Stimulated activated CD4-positive, alpha-beta T cell treated with anti-CD3 and anti-CD28 coated beads, TNF-alpha, amount 100 ng/mL, for 1 hour (primary cell): ENCODE measurements around the gene KRTAP10-2.

Source experiments
- DNase-seq, 3 donors: peaks; one replicate each; pipeline ENCODE4 v3.0.0-alpha.2; 2020; ENCODE audit warnings: low read depth in 3 of 3, low spot score in 1 of 3

Gene KRTAP10-2

GRCh38 chr21:44527156-44527982, 23.9 kb downstream of the KRTAP10-2 start:
- no peak for DNase-seq

- DNase-seq, result no peak
Measured at GRCh38 chr21:44526096-44526997, 25.0 kb downstream of the KRTAP10-2 start.

DNA sequence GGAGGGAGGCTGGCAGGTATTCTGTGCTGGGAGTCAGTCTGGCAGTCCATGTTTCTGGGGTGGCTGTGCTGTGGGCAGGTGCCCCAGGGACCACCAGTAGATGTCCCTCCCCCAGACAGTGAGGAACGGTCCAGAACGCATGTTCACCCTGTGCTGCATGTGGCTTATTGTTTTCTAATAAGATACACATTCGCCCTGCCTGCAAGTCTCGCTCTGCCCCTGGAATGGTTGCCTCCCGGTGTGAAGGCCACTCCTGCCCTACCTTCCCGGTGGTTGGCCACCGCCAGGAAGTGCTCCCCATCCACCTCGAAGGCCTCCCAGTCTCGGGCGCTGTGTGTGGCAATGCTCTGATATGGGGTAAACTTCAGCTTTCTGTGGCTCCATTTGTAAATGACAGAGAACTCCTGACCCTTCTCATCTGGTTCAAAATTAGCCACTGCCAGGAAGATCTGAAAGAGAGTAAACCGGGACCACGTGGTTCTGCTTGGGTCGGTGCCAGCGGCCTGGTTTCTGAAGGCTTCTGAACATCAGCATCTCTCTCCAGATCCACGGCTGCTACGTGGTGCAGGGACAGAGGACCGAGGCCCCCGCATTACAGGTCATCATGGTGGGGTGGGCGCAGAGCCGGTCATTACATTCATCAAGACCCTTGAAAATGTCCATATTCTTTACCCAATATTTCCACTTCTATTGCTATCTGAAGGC, 25.8 kb downstream of the KRTAP10-2 start:
- DNase-seq, result no peak

DNA sequence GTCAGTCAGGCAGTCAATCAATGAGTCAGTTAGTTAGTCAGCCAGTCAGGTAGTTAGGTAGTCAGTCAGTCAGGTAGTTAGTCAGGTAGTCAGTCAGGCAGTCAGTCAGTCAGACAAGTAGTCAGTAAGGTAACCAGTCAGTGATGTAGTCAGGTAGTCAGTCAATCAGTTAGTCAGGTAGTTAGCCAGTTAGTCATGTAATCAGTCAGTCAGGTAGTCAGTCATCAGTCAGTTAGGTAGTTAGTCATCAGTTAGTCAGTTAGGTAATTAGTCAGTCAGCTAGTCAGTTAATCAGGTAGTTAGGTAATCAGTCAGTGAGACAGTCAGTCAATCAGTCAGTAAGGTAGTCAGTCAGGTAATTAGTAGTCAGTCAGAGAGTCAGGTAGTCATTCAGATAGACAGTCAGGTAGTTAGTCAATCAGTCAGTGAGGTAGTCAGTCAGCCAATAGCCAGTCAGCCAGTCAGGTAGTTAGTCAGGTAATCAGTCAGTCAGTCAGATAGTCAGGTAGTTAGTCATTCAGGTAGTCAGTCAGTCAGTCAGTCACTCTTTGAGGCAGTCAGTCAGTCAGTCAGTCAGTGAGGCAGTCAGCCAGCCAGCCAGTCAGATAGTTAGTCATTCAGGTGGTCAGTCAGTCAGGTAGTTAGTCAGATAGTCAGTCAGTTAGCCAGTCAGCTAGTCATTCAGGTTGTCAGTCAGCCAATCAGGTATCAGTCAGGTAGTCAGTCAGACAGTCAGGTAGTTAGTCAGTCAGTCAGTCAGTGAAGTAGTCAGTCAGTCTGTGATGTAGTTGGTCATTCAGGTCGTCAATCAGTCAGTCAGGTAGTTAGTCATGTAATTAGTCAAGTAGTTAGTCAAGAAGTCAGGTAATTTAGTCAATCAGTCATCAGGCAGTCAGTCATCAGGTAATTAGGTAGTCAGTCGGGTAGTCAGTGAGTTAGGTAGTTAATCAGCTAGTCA, 26.6 kb downstream of the KRTAP10-2 start:
- DNase-seq, result no peak

DNA sequence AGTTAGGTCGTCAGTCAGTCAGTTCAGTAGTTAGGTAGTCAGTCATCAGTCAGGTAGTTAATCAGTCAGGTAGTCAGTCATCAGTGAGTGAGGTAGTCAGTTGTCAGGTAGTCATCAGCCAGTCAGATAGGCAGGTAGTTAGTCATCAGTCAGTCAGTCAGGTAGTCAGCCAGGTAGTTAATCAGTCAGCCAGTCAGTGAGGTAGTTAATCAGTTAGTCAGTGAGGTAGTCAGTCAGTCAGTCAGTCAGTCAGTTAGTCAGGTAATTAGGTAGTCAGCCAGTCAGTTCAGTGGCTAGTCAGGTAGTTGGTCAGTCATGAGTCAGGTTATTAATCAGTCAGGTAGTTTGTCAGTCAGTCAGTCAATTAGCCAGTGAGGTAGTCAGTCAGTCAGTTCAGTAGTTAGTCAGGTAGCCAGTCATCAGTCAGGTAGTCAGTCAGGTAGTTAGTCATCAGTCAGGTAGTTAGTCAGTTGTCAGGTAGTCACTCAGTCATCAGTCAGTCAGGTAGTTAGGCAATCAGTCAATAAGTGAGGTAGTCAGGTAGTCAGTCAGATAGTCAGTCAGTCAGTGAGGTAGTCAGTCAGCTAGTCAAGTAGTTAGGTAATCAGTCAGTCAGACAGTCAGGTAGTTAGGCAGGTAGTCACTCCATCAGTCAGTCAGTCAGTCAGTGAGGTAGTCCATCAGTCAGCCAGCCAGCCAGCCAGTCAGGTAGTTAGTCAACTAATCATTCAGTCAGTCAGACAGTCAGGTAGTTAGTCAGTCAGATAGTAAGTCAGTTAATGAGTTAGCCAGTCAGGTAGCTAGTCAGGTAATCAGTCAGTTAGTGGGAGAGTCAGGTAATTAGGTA, 27.5 kb downstream of the KRTAP10-2 start:
- DNase-seq, result no peak

DNA sequence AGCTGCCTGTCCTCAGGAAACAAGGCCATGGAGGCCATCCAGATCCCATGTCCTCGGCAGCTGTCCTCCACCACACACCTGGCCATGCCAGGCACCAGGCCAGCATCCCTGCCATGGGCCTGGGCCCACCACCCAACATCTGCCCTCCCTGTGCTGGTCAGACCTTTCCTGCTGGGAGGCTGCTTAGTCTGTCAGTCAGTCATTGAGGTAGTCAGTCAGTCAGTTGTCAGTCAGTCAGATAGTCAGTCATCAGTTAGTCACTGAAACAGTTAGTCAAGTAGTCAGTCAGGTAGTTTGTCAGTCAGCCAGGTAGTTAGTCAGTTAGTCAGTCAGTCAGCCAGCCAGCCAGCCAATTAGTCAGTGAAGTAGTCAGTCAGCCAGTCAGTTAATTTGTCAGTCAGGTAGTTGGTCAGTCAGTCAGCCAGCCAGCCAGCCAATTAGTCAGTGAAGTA, 28.5 kb downstream of the KRTAP10-2 start:
- DNase-seq, result no peak

DNA sequence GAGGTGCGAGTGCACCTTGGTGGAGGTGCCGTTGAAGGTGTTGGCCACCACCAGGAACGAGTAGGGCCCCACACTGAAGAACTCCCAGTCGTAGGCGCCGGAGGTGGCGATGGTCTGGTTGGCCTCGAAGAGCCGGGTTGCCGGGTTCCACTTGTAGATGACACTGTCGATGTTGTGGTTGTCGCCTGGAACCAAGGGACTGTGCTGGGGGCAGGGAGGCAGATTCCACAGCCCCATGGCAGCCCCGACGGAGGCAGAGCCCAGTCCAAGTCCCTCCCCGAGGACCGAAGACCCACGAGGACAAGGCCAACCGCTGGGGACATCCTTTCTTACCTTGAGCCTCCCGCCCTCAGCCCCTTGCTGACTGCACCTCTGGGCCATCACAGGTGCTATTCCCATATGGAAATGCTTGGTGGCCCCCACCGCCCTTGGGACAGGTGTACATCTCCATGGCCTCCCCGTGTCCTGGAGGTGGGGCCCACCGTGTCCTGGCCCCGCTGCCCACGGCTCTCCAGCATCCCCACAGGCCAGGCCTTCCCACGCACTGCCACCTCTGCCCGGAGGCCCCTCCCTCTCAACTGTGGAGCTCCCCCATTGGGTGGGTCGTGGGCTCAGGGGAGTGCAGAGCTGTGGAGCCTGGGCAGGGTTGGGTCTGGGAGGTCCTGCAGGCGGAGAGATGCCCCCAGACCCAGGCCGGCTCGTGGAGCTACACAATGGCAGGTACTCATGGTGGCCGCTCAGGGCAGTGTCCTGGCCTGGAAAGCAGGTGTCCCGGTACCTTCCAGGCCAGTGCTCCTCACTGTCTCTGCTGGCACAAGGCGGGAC, 29.2 kb downstream of the KRTAP10-2 start:
- no peak for DNase-seq

- DNase-seq, result no peak
Measured at GRCh38 chr21:44521301-44521927, 29.9 kb downstream of the KRTAP10-2 start.

DNA sequence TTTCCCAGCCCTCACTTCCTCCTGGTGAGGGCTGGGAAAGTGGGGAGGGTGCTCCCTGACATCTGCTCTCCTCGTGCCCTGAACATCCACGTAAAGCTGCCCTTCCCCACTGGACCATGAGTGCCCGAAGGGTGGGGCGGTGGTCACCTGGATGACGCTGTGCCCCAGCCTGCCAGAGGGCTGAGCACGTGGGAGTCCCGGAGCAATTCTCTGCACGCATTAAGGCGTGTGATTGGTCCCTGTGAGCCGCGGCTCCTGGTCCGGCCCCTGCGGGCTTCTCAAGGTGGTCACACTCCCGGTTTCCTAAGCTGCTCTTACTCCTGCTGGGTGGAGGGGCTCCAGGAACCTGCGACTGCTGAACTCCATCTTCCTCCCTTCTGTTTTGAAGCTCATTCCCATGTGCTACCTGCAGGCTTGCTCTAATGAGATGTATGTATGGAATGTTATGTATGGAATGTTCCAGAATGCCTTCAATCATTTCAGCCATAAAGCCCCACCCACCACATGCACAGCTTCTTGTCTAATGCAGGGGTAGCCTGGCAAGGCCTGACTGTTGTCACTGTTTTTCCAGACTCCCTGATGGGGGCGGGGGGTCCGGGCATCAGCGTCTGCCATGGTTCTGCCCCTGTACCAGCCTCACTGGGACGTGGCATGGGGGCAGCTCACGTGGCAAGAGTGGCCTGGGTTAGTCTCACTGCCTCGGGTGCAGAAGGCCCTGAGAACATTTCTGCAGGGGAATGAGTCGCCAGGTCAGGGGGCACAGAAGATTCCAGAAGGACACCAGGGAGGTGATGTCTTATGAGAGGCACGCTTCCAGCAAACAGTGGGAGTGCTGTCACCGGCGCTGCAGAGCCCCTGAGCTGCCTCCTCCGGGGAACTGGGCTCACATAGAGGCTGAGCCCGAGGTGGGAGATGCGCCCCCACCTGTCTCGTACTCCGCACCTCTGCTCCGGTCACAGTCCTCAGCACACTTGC, 30.7 kb downstream of the KRTAP10-2 start:
- no peak for DNase-seq

DNA sequence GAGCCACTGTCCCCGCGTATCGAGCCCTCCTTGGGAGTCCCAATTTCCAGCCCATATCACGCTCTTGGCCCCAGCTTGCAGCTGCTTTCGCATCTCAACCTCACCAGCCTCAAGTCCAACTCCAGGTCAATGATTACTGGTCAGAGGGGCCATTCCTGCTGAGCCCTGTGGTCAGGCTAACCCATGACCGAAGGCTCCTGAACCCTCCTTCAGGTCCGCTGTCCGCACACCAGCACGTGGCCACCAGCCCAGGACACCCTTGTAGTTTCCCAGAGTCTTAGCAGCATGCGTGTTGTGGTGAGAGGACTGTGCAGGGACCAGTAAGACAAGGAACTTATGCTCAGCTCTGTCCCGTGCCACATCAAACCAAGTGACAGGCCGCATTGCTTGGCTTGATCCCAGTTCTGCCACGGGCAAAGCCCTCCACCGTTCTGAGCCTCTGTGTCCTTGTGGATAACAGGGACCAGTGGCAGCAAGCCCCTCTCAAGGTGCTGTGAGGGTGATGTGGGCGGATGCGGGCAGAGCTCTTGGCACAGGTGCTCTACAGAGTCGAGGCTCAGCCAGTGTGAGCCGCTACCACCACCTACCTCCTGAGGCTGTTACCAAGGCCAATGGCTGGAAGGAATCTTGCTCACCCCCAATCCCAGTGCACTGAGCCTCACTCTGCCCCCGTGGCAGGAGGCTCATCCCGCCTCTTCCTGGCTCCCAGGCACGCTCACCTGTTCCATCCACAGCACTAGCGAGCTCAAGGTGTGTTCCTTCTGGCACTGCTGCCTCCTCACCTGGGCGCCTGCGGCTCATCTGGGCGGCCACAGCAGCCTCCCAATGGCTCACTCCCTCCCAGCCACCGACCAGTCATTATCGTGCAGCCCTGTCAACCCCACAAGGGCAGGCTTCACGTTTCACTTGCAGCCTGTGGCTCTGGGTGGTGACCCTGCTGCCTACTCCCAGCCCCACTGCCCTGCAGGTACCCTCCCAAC, 31.7 kb downstream of the KRTAP10-2 start:
- DNase-seq, result no peak

- DNase-seq, result no peak
Measured at GRCh38 chr21:44518686-44519085, 32.6 kb downstream of the KRTAP10-2 start.

- no peak for DNase-seq
Measured at GRCh38 chr21:44517175-44517899, 34.0 kb downstream of the KRTAP10-2 start.

GRCh38 chr21:44516828-44517174, 34.5 kb downstream of the KRTAP10-2 start:
- no peak for DNase-seq

- DNase-seq, result no peak
Measured at GRCh38 chr21:44516342-44516741, 35.0 kb downstream of the KRTAP10-2 start.
